GM23338 (cell line): ENCODE data around the gene TAS2R42. TPM values are rescaled to one million over a fixed set of nuclear protein-coding genes. Genes with fewer than 3 reads are reported as not detected.

Experiments
- ATAC-seq: fragments of 200-7000 bp; cut with Tn5 transposase; 3 replicates; pipeline ENCODE4 v1.9.1; 2020
- DNase-seq: peaks from one replicate; pipeline ENCODE4 v3.0.0-alpha.2; 2015; ENCODE audit warnings: low spot score
- H2AFZ ChIP-seq: fragments of 200-600 bp; sonication (generic); 2 replicates; pipeline ENCODE4 v1.8.0; 2016; ENCODE audit warnings: antibody characterized with exemption, mild to moderate bottlenecking, moderate library complexity
- H3F3A ChIP-seq: fragments of 200-600 bp; sonication (generic); replicated peaks from 2 replicates; pipeline ENCODE4 v1.8.0; 2017; ENCODE audit warnings: antibody characterized with exemption, mixed run types, low read depth
- H3K27ac ChIP-seq: fragments of 200-600 bp; sonication (generic); 2 replicates; pipeline ENCODE4 v1.6.1; 2016; ENCODE audit warnings: low read depth
- H3K27me3 ChIP-seq: fragments of 200-600 bp; sonication (generic); 2 replicates; pipeline ENCODE4 v1.8.0; 2016; ENCODE audit warnings: mild to moderate bottlenecking, mixed run types, moderate library complexity; ENCODE audit not compliant: insufficient read depth
- H3K36me3 ChIP-seq: fragments of 200-600 bp; sonication (generic); 2 replicates; pipeline ENCODE4 v1.8.0; 2016; ENCODE audit warnings: mild to moderate bottlenecking; ENCODE audit not compliant: insufficient read depth
- H3K4me1 ChIP-seq: fragments of 200-600 bp; sonication (generic); 2 replicates; pipeline ENCODE4 v1.8.0; 2016; ENCODE audit warnings: mild to moderate bottlenecking, moderate library complexity; ENCODE audit not compliant: insufficient read depth
- H3K4me2 ChIP-seq: fragments of 200-600 bp; sonication (generic); 2 replicates; pipeline ENCODE4 v1.7.1; 2017; ENCODE audit warnings: mixed run types
- H3K4me3 ChIP-seq: fragments of 200-600 bp; sonication (generic); 2 replicates; pipeline ENCODE4 v1.6.1; 2016; ENCODE audit warnings: mixed run types
- H3K79me2 ChIP-seq: fragments of 200-600 bp; sonication (generic); replicated peaks from 2 replicates; pipeline ENCODE4 v1.8.0; 2017; ENCODE audit warnings: mild to moderate bottlenecking; ENCODE audit not compliant: insufficient read depth
- H3K9me2 ChIP-seq: fragments of 200-600 bp; sonication (generic); 2 replicates; pipeline ENCODE4 v1.8.0; 2017; ENCODE audit not compliant: insufficient read depth
- H4K20me1 ChIP-seq: fragments of 200-600 bp; sonication (generic); replicated peaks from 2 replicates; pipeline ENCODE4 v1.8.0; 2017; ENCODE audit warnings: mild to moderate bottlenecking; ENCODE audit not compliant: insufficient read depth
- H3K27ac Mint-ChIP-seq: 2 replicates; pipeline ENCODE4 v1.8.0; 2020; ENCODE audit warnings: inconsistent platforms, mild to moderate bottlenecking, moderate library complexity, mixed read lengths
- H3K27me3 Mint-ChIP-seq: 3 replicates; pipeline ENCODE4 v1.8.0; 2022; ENCODE audit warnings: low read depth, mild to moderate bottlenecking, moderate library complexity, mixed read lengths, inconsistent platforms; ENCODE audit not compliant: insufficient read depth, poor library complexity
- H3K36me3 Mint-ChIP-seq: 3 replicates; pipeline ENCODE4 v1.8.0; 2021; ENCODE audit warnings: low read depth, mild to moderate bottlenecking, inconsistent platforms, moderate library complexity, mixed read lengths
- H3K4me1 Mint-ChIP-seq: 3 replicates; pipeline ENCODE4 v1.8.0; 2020; ENCODE audit warnings: mild to moderate bottlenecking, inconsistent platforms, mixed read lengths
- H3K4me3 Mint-ChIP-seq: 3 replicates; pipeline ENCODE4 v1.8.0; 2021; ENCODE audit warnings: moderate library complexity, mild to moderate bottlenecking, inconsistent platforms, mixed read lengths
- H3K9me3 Mint-ChIP-seq: 3 replicates; pipeline ENCODE4 v1.8.0; 2020; ENCODE audit warnings: moderate library complexity, mild to moderate bottlenecking, inconsistent platforms, mixed read lengths
- CREB1 ChIP-seq: fragments of 250-450 bp; sonication (Bioruptor Pico); IDR thresholded peaks from 2 replicates; pipeline ENCODE4 v1.5.0; 2020; ENCODE audit warnings: low read depth, mild to moderate bottlenecking, moderate library complexity
- JUNB ChIP-seq: IDR thresholded peaks from one replicate; pipeline ENCODE4 v1.6.1; 2016; ENCODE audit warnings: antibody characterized with exemption; ENCODE audit not compliant: unreplicated experiment
- NANOG ChIP-seq: IDR thresholded peaks from 2 replicates; pipeline ENCODE4 v1.6.1; 2016; ENCODE audit warnings: antibody characterized with exemption, borderline replicate concordance
- ZNF114 ChIP-seq: fragments of 250-450 bp; sonication (Bioruptor Pico); IDR thresholded peaks from 2 replicates; pipeline ENCODE4 v1.5.0; 2020; ENCODE audit warnings: mild to moderate bottlenecking, moderate library complexity
- polyA plus RNA-seq: library from polyadenylated mRNA; unstranded; fragments of >200 nt; fragmentation: Nextera tagmentation; extraction: Ambion mirVana; gene quantifications from 2 replicates; pipeline ENCODE4 v1.2.1, GENCODE V29; 2016
- total RNA-seq: library from RNA; depleted of rRNA; stranded (reverse); fragments of >200 nt; shearing (Covaris generic); gene quantifications from 2 replicates; pipeline ENCODE4 v1.2.3, GENCODE V29; 2014
- TF ChIP-seq, protein P1 (sequence below), 2 experiments: fragments of 200-600 bp in 1 of 2; sonication (generic) in 1 of 2; conservative IDR thresholded peaks; 2 replicates each; pipeline versions ENCODE4 v1.5.1 to v1.6.1; 2016 to 2017; ENCODE audit warnings: antibody characterized with exemption in 2 of 2, low read depth in 2 of 2, mild to moderate bottlenecking in 2 of 2, moderate library complexity in 1 of 2
- TF ChIP-seq, protein P2 (sequence below): fragments of 250-450 bp; sonication (Bioruptor Pico); IDR thresholded peaks from 2 replicates; pipeline ENCODE4 v1.5.0; 2020; ENCODE audit warnings: mild to moderate bottlenecking, moderate library complexity

Gene TAS2R42
- total and polyA plus RNA-seq, 2 experiments from 2014 or later, result 0.38 TPM; not detected in 1

DNA sequence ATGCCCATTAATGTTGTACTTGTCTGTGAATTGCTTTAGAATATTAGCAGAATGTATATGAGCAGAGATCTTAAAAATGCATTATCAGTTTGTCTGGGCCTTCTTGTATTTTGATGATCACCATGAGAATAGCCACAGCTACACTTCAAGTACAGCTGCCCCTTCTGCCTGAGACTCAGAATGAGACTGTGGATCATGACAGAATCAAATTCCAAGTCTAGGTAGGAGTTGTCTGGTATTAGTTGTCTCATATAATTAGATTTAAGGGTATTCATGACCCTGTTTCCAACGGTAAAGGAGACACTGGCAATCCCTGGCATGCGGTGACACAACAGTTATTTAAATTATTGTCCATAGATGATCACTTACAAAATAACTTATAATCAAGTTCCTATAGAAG, 34.0 kb downstream of the TAS2R42 start:
- H3K79me2 ChIP-seq, result peaks cover 76% of the 10 kb centered on the region
- H3K4me1 ChIP-seq, result peaks cover 16% of the 10 kb centered on the region
- H3K9me3 Mint-ChIP-seq, result peaks cover 34% of the 10 kb centered on the region; the same call in 2 of the 3 replicates

More for the DNA sequence above, 34.0 kb downstream of the TAS2R42 start:
- Histone ChIP-seq H3K9me2 (no peaks in the 10 kb centered on the region), H3K27me3 (no peaks in the 10 kb centered on the region), H3F3A (no peaks in the 10 kb centered on the region), H2AFZ (no peak overlapping the region), H3K4me2 (no peak overlapping the region), H3K27ac (no peak overlapping the region), H3K36me3 (no peaks in the 10 kb centered on the region), H4K20me1 (no peaks in the 10 kb centered on the region; the same call in 1 of the 2 replicates), H3K4me3 (no peak overlapping the region)
- H3K4me1 Mint-ChIP-seq, result peaks cover 19% of the 10 kb centered on the region
- no peak overlapping the region for H3K27ac Mint-ChIP-seq
- no peaks in the 10 kb centered on the region for H3K27me3 Mint-ChIP-seq
- no peak overlapping the region for H3K4me3 Mint-ChIP-seq
- no peak for DNase-seq
- no peak for ATAC-seq
- peaks cover 50% of the 10 kb centered on the region for H3K36me3 Mint-ChIP-seq
- TF ChIP-seq, protein P1, sequence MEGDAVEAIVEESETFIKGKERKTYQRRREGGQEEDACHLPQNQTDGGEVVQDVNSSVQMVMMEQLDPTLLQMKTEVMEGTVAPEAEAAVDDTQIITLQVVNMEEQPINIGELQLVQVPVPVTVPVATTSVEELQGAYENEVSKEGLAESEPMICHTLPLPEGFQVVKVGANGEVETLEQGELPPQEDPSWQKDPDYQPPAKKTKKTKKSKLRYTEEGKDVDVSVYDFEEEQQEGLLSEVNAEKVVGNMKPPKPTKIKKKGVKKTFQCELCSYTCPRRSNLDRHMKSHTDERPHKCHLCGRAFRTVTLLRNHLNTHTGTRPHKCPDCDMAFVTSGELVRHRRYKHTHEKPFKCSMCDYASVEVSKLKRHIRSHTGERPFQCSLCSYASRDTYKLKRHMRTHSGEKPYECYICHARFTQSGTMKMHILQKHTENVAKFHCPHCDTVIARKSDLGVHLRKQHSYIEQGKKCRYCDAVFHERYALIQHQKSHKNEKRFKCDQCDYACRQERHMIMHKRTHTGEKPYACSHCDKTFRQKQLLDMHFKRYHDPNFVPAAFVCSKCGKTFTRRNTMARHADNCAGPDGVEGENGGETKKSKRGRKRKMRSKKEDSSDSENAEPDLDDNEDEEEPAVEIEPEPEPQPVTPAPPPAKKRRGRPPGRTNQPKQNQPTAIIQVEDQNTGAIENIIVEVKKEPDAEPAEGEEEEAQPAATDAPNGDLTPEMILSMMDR (conservative IDR thresholded peaks at IDR 0.05; ENCODE audit: low read depth in 2 of 2), result no peak
- TF ChIP-seq JUNB, result no peak
- TF ChIP-seq, protein P2, sequence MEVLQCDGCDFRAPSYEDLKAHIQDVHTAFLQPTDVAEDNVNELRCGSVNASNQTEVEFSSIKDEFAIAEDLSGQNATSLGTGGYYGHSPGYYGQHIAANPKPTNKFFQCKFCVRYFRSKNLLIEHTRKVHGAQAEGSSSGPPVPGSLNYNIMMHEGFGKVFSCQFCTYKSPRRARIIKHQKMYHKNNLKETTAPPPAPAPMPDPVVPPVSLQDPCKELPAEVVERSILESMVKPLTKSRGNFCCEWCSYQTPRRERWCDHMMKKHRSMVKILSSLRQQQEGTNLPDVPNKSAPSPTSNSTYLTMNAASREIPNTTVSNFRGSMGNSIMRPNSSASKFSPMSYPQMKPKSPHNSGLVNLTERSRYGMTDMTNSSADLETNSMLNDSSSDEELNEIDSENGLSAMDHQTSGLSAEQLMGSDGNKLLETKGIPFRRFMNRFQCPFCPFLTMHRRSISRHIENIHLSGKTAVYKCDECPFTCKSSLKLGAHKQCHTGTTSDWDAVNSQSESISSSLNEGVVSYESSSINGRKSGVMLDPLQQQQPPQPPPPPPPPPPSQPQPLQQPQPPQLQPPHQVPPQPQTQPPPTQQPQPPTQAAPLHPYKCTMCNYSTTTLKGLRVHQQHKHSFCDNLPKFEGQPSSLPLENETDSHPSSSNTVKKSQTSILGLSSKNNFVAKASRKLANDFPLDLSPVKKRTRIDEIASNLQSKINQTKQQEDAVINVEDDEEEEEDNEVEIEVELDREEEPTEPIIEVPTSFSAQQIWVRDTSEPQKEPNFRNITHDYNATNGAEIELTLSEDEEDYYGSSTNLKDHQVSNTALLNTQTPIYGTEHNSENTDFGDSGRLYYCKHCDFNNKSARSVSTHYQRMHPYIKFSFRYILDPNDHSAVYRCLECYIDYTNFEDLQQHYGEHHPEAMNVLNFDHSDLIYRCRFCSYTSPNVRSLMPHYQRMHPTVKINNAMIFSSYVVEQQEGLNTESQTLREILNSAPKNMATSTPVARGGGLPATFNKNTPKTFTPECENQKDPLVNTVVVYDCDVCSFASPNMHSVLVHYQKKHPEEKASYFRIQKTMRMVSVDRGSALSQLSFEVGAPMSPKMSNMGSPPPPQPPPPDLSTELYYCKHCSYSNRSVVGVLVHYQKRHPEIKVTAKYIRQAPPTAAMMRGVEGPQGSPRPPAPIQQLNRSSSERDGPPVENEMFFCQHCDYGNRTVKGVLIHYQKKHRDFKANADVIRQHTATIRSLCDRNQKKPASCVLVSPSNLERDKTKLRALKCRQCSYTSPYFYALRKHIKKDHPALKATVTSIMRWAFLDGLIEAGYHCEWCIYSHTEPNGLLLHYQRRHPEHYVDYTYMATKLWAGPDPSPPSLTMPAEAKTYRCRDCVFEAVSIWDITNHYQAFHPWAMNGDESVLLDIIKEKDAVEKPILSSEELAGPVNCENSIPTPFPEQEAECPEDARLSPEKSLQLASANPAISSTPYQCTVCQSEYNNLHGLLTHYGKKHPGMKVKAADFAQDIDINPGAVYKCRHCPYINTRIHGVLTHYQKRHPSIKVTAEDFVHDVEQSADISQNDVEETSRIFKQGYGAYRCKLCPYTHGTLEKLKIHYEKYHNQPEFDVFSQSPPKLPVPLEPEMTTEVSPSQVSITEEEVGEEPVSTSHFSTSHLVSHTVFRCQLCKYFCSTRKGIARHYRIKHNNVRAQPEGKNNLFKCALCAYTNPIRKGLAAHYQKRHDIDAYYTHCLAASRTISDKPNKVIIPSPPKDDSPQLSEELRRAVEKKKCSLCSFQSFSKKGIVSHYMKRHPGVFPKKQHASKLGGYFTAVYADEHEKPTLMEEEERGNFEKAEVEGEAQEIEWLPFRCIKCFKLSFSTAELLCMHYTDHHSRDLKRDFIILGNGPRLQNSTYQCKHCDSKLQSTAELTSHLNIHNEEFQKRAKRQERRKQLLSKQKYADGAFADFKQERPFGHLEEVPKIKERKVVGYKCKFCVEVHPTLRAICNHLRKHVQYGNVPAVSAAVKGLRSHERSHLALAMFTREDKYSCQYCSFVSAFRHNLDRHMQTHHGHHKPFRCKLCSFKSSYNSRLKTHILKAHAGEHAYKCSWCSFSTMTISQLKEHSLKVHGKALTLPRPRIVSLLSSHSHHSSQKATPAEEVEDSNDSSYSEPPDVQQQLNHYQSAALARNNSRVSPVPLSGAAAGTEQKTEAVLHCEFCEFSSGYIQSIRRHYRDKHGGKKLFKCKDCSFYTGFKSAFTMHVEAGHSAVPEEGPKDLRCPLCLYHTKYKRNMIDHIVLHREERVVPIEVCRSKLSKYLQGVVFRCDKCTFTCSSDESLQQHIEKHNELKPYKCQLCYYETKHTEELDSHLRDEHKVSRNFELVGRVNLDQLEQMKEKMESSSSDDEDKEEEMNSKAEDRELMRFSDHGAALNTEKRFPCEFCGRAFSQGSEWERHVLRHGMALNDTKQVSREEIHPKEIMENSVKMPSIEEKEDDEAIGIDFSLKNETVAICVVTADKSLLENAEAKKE (CRISPR knock-in tag), result no peak
- TF ChIP-seq CREB1, result no peak
- TF ChIP-seq ZNF114 (CRISPR knock-in tag), result no peak
- no peak for TF ChIP-seq NANOG
